ENCODE data around the gene PRIMA1. TPM values are rescaled to one million over a fixed set of nuclear protein-coding genes. Genes with fewer than 3 reads are reported as not detected.

Gene PRIMA1
- total and polyA plus RNA-seq, 10 of the 15 experiments (the other 5 are each of a cell fraction or from before 2014, with no cell fraction given) = not detected

GRCh38 chr14:93778856-93779629 is 9.2 kb downstream of the PRIMA1 start:
- Histone ChIP-seq H3K27ac (ENCODE audit: control insufficient read depth, insufficient read depth) (no peak overlapping the region), H3K4me1 (ENCODE audit: control insufficient read depth, insufficient read depth, low read length) (no peaks in the 10 kb centered on the region), H4K20me1 (ENCODE audit: control insufficient read depth, insufficient read depth) (no peaks in the 10 kb centered on the region), H3K9me3 (replicated peaks; ENCODE audit: control insufficient read depth, insufficient read depth, low read length) (no peaks in the 10 kb centered on the region), H3K36me3 (ENCODE audit: control insufficient read depth in 2 of 2, insufficient read depth in 2 of 2, low read length in 1 of 2) (no peaks in the 10 kb centered on the region), H3K79me2 (ENCODE audit: control insufficient read depth, insufficient read depth, low read length) (no peaks in the 10 kb centered on the region), H2AFZ (ENCODE audit: control insufficient read depth, low read depth, low read length) (no peak overlapping the region), H3K27me3 (replicated peaks in 1 of 2; ENCODE audit: control insufficient read depth in 2 of 2, insufficient read depth in 2 of 2, low read length in 1 of 2) (peaks cover 0 to 2% of the 10 kb centered on the region in 2 experiments), H3K4me3 (no peak overlapping the region), H3K9ac (ENCODE audit: control insufficient read depth, insufficient read depth, low read length) (no peak overlapping the region), H3K4me2 (ENCODE audit: control insufficient read depth, insufficient read depth) (no peak overlapping the region)
- in situ Hi-C loops (cut with MboI) (no loop called here), intact Hi-C loops (cut with micrococcal nuclease; ENCODE audit: unreplicated experiment) (no loop called here)
- ChIA-PET CTCF (no interaction called here), POLR2A (no interaction called here), SMC1A (ENCODE audit: uncharacterized antibody, unreplicated experiment) (no interaction called here), RAD21 (ENCODE audit: unreplicated experiment) (no interaction called here)
- TF ChIP-seq RB1 (IDR thresholded peaks at IDR 0.05; ENCODE audit: borderline replicate concordance) = no peak
- no peak for TF ChIP-seq MYC (IDR thresholded peaks at IDR 0.05; ENCODE audit: insufficient read depth, insufficient read length, insufficient replicate concordance, low read length, severe bottlenecking)
- no peak for TF ChIP-seq ZNF24 (IDR thresholded peaks at IDR 0.05)
- TF ChIP-seq, protein P1, sequence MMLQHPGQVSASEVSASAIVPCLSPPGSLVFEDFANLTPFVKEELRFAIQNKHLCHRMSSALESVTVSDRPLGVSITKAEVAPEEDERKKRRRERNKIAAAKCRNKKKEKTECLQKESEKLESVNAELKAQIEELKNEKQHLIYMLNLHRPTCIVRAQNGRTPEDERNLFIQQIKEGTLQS (IDR thresholded peaks at IDR 0.05; ENCODE audit: borderline replicate concordance, extremely low read depth, low read depth, low read length) = no peak
- TF ChIP-seq SIX5 (IDR thresholded peaks at IDR 0.05; ENCODE audit: low read depth, low read length, severe bottlenecking) = no peak
- no peak for TF ChIP-seq BACH1 (IDR thresholded peaks at IDR 0.05; ENCODE audit: borderline replicate concordance)
- no peak for TF ChIP-seq CTCF (IDR thresholded peaks at IDR 0.05 in 2 of 3, conservative IDR thresholded peaks at IDR 0.05 in 1 of 3; ENCODE audit: control insufficient read depth in 2 of 3, extremely low read depth in 1 of 3, insufficient read depth in 1 of 3, low read depth in 3 of 3, low read length in 3 of 3)
- ATAC-seq (no peak), DNase-seq (ENCODE audit: low read depth, low spot score) (no peak), FAIRE-seq (no peak)
- no TSS peak for BruUV-seq (replicated peaks)
- 23% methylated on average over 13 of the region's 20 CpGs for WGBS (ENCODE audit: insufficient coverage, insufficient replicate concordance, low lambda C conversion rate, missing lambda C conversion rate)

Measured in GM12878 (cell line).